Lung microvascular endothelial cell (primary cell): Measurements from ENCODE around the gene CA6. TPM values are rescaled to one million over a fixed set of nuclear protein-coding genes. Genes with fewer than 3 reads are reported as not detected.
"Not testable (repeated sequence)": the region's sequence is repeated elsewhere in the genome, so short reads cannot be mapped to it uniquely, and the experiment has no call there.

ENCODE experiments used
- DNase-seq, 2 donors: peaks; one replicate each; pipeline versions ENCODE4 v3.0.0 to v3.0.0-alpha.2; 2010; ENCODE audit warnings: low read depth in 2 of 2
- total RNA-seq: library from RNA; depleted of rRNA; stranded (reverse); fragments of >200 nt; gene quantifications from 2 replicates; pipeline ENCODE4 v1.2.1, GENCODE V29; 2014

Gene CA6
- total RNA-seq, 1 donor from 2014 or later, result not detected

GRCh38 chr1:8969937-8970336, 24.3 kb downstream of the CA6 start:
- DNase-seq, result no peak

GRCh38 chr1:8970870-8971337, 25.2 kb downstream of the CA6 start:
- DNase-seq, result no peak

GRCh38 chr1:8974551-8974950, 28.9 kb downstream of the CA6 start:
- peak in 1 of 2 donors; percentile 37 for DNase-seq

- DNase-seq, result peak; percentile 10 to 46
Measured at GRCh38 chr1:8976338-8976737, 30.7 kb downstream of the CA6 start.

- no peak for DNase-seq
Measured at GRCh38 chr1:8976896-8977450, 31.3 kb downstream of the CA6 start.

- DNase-seq, result no peak
Measured at GRCh38 chr1:8980656-8981055, 35.0 kb downstream of the CA6 start.

GRCh38 chr1:8981169-8981568, 35.5 kb downstream of the CA6 start:
- DNase-seq, result no peak

GRCh38 chr1:8984203-8984602, 38.5 kb downstream of the CA6 start:
- DNase-seq, result no peak

GRCh38 chr1:8984990-8985389, 39.3 kb downstream of the CA6 start:
- no peak for DNase-seq

GRCh38 chr1:8985915-8986813, 40.5 kb downstream of the CA6 start:
- DNase-seq, result peak; percentile 97 to 98

- DNase-seq, result no peak
Measured at GRCh38 chr1:8986814-8987190, 41.1 kb downstream of the CA6 start.

GRCh38 chr1:8987881-8988617, 42.4 kb downstream of the CA6 start:
- DNase-seq, result peak; percentile 55 to 70

GRCh38 chr1:8988618-8988967, 42.9 kb downstream of the CA6 start:
- DNase-seq, result no peak

GRCh38 chr1:8989061-8989460, 43.4 kb downstream of the CA6 start:
- no peak for DNase-seq

GRCh38 chr1:8989821-8990220, 44.2 kb downstream of the CA6 start:
- DNase-seq, result no peak

- no peak for DNase-seq
Measured at GRCh38 chr1:8992936-8993687, 47.4 kb downstream of the CA6 start.

- DNase-seq, result not testable (repeated sequence)
Measured at GRCh38 chr1:8993962-8994675, 48.5 kb downstream of the CA6 start.

GRCh38 chr1:9001534-9002214, 56.0 kb downstream of the CA6 start:
- not testable (repeated sequence) for DNase-seq

- DNase-seq, result not testable (repeated sequence)
Measured at GRCh38 chr1:9002215-9002560, 56.5 kb downstream of the CA6 start.

GRCh38 chr1:9004031-9004699, 58.5 kb downstream of the CA6 start:
- DNase-seq, result no peak
